Measurements from ENCODE around the gene LMF1.

LMF1 gene

GRCh38 chr16:970766-971581, at the start of gene LMF1:
Gene LMF1 (minus strand): TSS chr16:970984. CDS start chr16:970980, 4 bp downstream.
- DNase-seq, result peak; percentile 97

- no peak for DNase-seq
These were observed 49.3 kb upstream of the LMF1 start for GRCh38 chr16:1020091-1020399.

- DNase-seq, result peak; percentile 82
These were observed 48.7 kb upstream of the LMF1 start for GRCh38 chr16:1019231-1020090.

DNA sequence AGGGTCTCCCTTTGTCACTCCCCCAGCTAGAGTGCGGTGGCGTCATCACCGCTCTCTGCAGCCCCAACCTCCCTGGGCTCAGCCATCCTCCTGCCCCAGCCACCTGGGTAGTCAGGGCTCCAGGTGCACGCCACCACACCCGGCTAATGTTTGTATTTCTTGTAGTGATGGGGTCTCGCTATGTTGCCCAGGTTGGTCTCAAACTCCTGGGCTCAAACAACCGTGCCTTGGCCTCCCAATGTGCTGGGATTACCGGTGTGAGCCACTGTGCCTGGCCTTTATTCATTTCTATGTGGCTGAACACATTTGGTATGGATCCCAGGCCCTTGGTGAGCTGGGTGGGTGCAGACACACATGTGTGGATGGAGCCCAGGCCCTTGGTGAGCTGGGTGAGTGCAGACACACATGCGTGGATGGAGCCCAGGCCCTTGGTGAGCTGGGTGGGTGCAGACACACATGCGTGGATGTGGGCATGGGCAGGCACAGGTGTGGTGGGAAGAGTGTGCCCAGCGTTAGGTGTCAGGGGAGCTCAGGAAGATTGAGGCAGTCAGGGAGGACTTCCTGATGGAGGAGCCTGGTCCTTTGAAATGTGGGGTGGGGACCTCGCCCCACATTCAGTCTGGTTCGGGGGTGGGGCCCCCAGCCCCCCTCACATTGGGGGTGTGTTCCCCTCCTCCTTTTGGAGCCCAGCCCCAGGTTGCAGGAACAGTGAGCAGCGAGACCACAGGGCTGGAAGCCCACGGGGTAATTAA, 47.8 kb upstream of the LMF1 start:
- no peak for DNase-seq

DNA sequence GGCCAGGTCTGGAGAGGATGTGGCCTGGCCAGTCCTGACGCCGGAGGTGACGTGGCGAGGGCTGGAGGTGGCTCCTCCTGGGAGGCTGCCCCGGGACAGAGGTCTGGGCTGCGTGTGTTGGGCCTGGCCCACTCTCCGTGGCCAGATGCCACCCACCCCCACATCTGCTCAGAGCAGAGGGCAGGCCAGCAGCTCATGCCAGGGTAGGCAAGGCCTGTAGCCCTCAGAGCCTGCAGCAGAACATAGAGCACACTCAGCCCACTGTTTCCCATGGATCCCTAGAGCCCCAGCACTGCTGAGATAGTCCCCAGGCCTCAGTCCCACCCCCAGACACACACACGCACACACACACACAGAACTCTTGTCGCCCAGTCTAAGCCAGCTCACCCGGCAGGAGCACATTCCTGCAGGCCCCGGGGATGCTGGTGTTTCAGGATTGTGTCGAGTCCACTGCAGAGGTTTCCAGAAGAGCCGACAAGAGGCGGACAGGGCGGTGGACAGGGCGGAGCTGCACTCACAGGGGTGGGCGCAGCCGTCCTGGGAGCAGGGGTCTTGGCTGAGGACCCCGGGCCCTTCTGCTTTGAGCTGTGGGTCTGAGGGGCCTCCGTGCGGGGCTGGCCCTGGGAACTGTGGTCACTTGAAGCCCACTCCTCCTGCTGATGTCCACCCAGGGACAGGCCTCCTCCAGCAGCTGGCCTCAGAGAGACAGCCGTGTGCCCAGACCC, 44.1 kb upstream of the LMF1 start:
- DNase-seq, result no peak

DNA sequence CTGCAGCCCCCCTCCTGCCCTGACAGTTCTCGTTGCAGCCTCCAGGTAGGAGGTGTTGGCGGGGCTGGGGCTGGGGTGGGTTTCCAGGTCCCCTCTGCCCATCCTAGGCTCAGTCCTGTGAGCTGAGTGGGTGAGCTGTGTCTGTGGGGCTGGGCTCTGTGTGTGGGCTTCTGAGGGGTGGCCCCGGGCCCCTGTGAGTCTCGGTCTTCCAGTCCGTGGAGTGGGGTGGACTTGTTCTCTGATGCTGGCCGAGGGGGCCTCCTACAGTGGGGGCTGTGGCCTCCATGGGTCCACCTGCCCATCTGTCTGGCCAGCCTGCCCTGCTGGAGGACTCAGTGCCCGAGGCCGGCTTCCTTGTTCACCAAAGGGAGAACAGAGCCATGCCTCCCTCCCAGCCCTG, 43.4 kb upstream of the LMF1 start:
- DNase-seq, result no peak

DNA sequence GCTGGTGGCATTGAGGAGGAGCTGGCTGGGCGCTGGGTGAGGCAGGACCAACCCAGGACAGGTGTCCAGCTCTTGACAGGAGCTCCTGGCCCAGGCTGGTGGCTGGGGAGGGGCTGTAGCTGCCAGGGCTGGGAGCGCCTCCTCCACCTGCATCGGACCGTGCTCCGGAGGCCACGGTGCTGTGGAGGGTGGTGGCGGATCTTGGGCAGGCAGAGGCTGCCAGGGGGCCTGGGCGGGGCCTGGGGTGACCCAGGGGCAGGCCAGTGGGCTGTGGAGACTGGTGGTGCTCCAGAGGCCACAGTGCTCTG, 42.8 kb upstream of the LMF1 start:
- DNase-seq, result no peak

GRCh38 chr16:1012722-1013592, 42.2 kb upstream of the LMF1 start:
- no peak for DNase-seq

DNA sequence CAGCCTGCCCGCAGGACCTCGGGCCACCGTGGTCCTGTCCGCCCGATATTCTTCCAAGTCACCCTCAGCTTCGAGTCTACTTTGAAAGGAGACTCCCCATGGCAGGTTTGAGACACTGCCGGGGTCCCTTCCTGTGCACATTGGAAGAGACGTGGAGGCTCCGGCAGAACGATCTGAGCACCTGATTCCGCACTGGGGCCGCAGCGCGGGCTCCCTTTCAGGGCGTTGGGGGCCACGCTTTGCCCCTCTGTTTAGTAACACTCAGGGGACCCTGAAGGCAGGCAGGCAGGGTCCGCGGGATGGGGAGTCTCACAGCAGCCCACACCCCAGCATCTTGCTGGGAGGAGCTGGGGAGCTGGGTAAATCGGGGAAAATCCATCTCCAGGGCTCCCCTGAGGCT, 41.4 kb upstream of the LMF1 start:
- no peak for DNase-seq

DNA sequence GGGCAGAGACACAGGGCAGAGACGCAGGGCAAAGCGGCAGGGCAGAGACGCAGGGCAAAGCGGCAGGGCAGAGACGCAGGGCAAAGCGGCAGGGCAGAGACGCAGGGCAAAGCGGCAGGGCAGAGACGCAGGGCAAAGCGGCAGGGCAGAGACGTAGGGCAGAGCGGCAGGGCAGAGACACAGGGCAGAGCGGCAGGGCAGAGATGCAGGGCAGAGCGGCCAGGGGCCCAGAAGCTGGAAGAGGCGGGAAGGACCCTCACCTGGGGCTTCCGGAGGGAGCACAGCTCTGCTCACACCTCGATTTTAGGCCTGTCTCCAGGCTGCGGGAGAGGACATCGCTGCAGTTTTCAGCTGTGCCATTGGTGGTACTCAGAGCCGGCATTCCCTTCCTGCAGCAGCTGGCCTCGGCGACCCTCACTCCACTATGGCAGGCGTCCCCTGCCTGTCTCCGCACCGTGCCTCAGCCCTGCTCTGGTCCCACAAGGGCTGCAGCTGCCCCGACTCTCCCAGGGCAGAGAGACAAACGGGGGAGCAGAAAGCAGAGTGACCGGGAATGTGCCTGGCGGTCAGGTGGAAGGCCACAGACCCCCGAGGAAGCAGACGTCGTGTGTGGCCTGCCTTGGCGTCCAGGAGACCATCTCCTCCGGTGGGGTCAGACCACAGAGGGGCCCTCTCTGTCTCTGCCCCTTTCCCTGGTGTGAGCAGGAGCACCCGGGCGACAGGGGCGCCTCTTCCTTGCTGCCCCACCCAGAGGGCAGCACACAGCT, 40.7 kb upstream of the LMF1 start:
- no peak for DNase-seq

DNA sequence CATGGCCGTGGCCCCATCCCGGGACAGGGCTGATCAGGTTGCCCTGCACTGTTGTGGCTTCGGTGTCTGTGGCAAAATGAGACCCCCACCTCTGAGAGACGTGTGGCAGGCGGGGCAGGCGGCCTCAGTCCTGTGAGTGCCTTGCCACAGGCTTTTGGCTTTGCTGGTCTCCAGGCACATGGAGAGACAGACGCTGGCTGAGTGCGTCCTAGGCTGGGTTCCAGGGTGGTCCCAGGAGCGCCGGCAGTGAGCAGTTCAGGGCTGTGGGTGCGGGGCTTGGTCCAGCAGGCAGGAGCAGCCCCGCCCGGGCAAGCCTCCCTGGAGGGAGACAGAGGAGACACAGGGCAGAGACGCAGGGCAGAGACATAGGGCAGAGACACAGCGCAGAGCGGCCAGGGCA, 40.0 kb upstream of the LMF1 start:
- no peak for DNase-seq

DNA sequence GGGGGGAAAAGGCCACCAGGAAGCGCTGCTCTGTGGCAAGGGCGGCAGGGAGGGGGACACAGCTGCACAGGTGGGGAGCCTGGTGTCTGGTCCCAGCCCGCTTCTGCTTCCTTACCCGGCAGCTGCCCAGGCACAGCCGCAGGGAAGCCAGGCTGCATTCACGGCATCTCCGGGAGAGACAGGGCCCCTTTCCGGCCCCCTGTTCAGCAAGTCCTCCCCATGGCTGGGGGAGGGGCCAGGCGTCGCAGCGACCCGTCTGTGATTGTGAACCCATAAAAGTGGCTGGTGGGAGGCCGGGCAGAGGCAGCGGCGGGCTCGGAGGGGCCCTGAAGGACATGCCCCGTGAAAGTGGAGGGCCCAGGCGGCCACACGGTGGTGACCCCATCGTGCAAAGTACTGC, 39.5 kb upstream of the LMF1 start:
- DNase-seq, result no peak

DNA sequence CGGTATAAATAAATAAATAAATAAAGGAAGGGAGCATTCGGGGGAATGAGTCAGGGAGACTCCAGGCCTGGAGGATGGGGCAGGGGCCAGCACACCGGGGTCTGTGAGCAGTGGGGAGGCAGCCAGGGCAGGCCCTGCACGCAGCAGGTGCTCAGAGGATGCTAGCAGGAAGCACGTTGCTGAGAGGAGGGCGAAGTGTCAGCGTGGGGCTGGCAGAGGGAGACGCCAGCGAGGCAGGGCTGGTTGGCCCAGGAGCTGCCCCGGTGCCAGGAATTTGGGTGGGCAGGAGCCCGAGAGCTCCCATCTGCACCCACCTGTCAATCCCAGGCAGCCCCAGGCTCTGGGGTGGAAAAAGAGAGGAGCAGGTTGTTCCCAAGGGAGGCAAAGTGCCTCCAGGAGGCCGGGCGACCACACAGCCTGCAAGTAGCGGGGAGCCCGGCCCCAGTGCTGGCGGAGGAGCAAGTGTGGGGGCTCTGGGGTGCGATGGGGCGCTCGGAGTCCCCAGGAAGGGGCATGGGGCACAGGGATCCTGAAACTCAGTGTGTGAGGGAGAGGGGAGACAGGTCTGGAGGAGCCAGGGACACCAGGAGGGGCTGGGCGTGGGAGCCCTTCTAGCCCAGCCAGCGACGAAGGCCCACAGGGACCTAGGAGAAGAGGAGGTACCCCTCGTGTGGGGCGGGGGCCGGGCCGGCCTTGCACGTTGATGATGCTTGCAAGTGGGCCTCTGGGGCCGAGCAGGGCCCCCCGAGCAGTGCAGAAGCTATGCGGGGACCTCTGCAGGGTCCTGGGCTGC, 38.8 kb upstream of the LMF1 start:
- no peak for DNase-seq

GRCh38 chr16:1008085-1008484, 37.3 kb upstream of the LMF1 start:
- DNase-seq, result no peak

- no peak for DNase-seq
These were observed 36.6 kb upstream of the LMF1 start for GRCh38 chr16:1007284-1007850.

- no peak for DNase-seq
These were observed 36.0 kb upstream of the LMF1 start for GRCh38 chr16:1006781-1007180.

DNA sequence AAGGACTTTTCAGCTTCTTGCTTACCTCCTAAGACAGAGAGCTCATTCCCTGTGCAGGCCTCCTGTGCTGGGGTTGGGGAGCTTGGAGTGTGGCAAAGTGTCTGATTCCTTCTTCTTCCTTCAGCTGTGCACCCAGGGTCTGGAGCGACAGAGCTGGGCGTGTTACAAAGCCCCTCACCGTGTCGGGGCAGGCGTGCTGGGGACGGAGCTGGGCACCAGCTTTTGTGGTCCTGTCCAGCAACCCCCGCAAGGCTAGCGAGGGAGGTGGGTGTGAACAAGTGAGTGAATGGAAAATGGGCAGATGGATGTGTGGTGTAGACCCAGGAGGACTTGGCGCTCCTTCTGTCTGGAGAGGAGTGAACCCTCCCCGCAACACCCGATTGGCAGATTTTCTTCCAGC, 34.5 kb upstream of the LMF1 start:
- no peak for DNase-seq

DNA sequence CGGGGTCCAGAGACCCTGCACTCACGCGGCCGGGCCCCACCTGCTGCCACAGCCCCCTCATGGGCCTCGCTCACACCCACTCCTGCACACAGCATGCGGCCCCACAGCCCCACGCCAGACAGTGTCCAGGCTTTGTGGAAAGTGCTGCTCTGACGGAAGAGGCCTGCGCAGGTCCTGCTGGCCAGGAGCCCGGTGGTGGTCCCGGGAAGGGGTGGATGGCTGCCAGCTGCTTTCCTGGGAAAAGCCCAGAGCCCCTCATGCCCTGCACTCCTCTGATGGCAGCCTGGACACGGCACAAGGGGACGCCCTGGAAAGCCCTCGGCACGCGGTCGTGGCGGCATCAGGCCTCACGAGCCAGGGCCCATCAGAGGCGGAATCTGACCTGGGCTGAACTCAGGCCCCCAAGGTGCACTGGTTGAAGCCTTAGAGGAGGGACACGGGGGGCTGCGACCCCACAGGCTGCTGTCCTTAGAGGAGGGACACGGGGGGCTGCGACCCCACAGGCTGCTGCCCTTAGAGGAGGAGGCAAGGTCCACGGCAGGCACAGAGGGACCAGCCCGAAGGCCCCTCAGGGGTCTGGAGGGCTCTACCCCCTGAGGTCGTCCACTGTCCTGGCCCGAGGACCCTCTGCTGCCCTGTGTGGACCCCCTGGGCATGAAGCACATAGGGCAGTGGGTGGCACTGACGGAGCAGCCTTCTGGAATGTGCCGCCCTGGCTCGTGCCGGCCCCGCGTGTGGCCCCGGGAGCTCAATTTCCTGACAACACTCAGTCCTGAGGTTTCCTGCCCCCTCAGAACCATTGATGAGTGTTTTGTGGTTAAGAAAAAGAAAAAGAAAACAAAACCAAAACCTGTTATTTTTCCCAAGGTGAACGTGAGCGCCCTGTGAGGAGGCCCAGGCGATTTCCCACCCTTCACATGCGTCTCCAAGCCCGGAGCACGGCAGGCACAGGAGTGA, 32.9 kb upstream of the LMF1 start:
- DNase-seq, result no peak

Measured in femur (tissue), 1 donor.